HFF-Myc (cell line): Measurements from ENCODE around the gene SYNJ2.

Experiments
- DNase-seq: peaks from one replicate; pipeline ENCODE4 v3.0.0-alpha.2; 2011; ENCODE audit warnings: low read depth; ENCODE audit errors: extremely low read depth
- H3K4me3 ChIP-seq: replicated peaks from 2 replicates; pipeline ENCODE4 v1.5.1; 2011; ENCODE audit warnings: low read depth, mild to moderate bottlenecking, control low read depth, low read length
- CTCF ChIP-seq: IDR thresholded peaks from 2 replicates; pipeline ENCODE4 v1.5.1; 2012; ENCODE audit warnings: mild to moderate bottlenecking, low read depth, low read length, control low read depth; ENCODE audit errors: missing control alignments

Gene SYNJ2

GRCh38 chr6:157999168-158000051 lies 17.7 kb downstream of the SYNJ2 start:
- TF ChIP-seq CTCF: no peak
- no peak for DNase-seq
- no peak overlapping the region for H3K4me3 ChIP-seq

GRCh38 chr6:158000530-158001307 lies 19.1 kb downstream of the SYNJ2 start:
- no peak for DNase-seq
- no peak for TF ChIP-seq CTCF

GRCh38 chr6:158002249-158002950 lies 20.7 kb downstream of the SYNJ2 start:
- DNase-seq: no peak
- no peak overlapping the region for H3K4me3 ChIP-seq
- no peak for TF ChIP-seq CTCF

More at GRCh38 chr6:158000530-158001307, 19.1 kb downstream of the SYNJ2 start:
- H3K4me3 ChIP-seq: no peak overlapping the region

GRCh38 chr6:158002951-158003853 lies 21.5 kb downstream of the SYNJ2 start:
- no peak for TF ChIP-seq CTCF
- H3K4me3 ChIP-seq: no peak overlapping the region
- peak; percentile 71 for DNase-seq

- DNase-seq: no peak
- H3K4me3 ChIP-seq: no peak overlapping the region
- TF ChIP-seq CTCF: no peak
Measured at GRCh38 chr6:158003910-158004700, 22.4 kb downstream of the SYNJ2 start.
